Smooth muscle cell (in vitro differentiated cells): ENCODE data around the gene TSGA10IP. TPM values are rescaled to one million over a fixed set of nuclear protein-coding genes. Genes with fewer than 3 reads are reported as not detected.
A peak's percentile ranks its signal among the peaks of the same experiment; 100 is the strongest.

Source experiments
- DNase-seq: peaks from one replicate; lab custom pipeline; 2025; ENCODE audit not compliant: unreplicated experiment; lab: John Stamatoyannopoulos, UW
- H2AFZ ChIP-seq: fragments of 200-600 bp; sonication (generic); 2 replicates; pipeline ENCODE4 v1.6.0; 2016; ENCODE audit warnings: antibody characterized with exemption, low read depth, mild to moderate bottlenecking
- H3F3A ChIP-seq: fragments of 200-600 bp; sonication (generic); 2 replicates; pipeline ENCODE4 v1.6.0; 2017; ENCODE audit warnings: antibody characterized with exemption, low read depth
- H3K27ac ChIP-seq: fragments of 200-600 bp; sonication (generic); 2 replicates; pipeline ENCODE4 v1.5.1; 2016; ENCODE audit warnings: low read depth, mild to moderate bottlenecking
- H3K27me3 ChIP-seq: fragments of 200-600 bp; sonication (generic); 2 replicates; pipeline ENCODE4 v1.6.1; 2016; ENCODE audit warnings: low read depth, mild to moderate bottlenecking
- H3K36me3 ChIP-seq: fragments of 200-600 bp; sonication (generic); 2 replicates; pipeline ENCODE4 v1.5.1; 2016; ENCODE audit warnings: low read depth
- H3K4me1 ChIP-seq: fragments of 200-600 bp; sonication (generic); 2 replicates; pipeline ENCODE4 v1.5.1; 2016; ENCODE audit warnings: low read depth
- H3K4me2 ChIP-seq: fragments of 200-600 bp; sonication (generic); 2 replicates; pipeline ENCODE4 v1.6.0; 2016; ENCODE audit warnings: mild to moderate bottlenecking
- H3K4me3 ChIP-seq: fragments of 200-600 bp; sonication (generic); 2 replicates; pipeline ENCODE4 v1.5.1; 2016; ENCODE audit warnings: mild to moderate bottlenecking
- H3K79me2 ChIP-seq: fragments of 200-600 bp; sonication (generic); 2 replicates; pipeline ENCODE4 v1.6.0; 2016; ENCODE audit warnings: low read depth, mild to moderate bottlenecking
- H3K9ac ChIP-seq: fragments of 200-600 bp; sonication (generic); 2 replicates; pipeline ENCODE4 v1.6.0; 2016; ENCODE audit warnings: low read depth
- H3K9me3 ChIP-seq: fragments of 200-600 bp; sonication (generic); replicated peaks from 2 replicates; pipeline ENCODE4 v1.5.1; 2016; ENCODE audit warnings: low read depth
- H4K20me1 ChIP-seq: fragments of 200-600 bp; sonication (generic); 2 replicates; pipeline ENCODE4 v1.6.0; 2016; ENCODE audit warnings: low read depth
- CTCF ChIP-seq: fragments of 200-600 bp; sonication (generic); IDR thresholded peaks from 2 replicates; pipeline ENCODE4 v1.5.1; 2017; ENCODE audit warnings: borderline replicate concordance, mild to moderate bottlenecking, antibody characterized with exemption; ENCODE audit not compliant: insufficient read depth, poor library complexity, severe bottlenecking
- WGBS: methylation state at CpG from one replicate; pipeline ENCODE4 v1.1.7; 2016; ENCODE audit warnings: low lambda C conversion rate; 5-methylcytosine and 5-hydroxymethylcytosine counted together
- polyA plus RNA-seq: library from polyadenylated mRNA; unstranded; fragments of >200 nt; fragmentation: Nextera tagmentation; extraction: Ambion mirVana; gene quantifications from 2 replicates; pipeline ENCODE4 v1.2.1, GENCODE V29; 2016
- total RNA-seq: library from RNA; depleted of rRNA; stranded (reverse); fragments of >200 nt; gene quantifications from 2 replicates; pipeline ENCODE4 v1.2.3, GENCODE V29; 2014

The TSGA10IP gene
- total and polyA plus RNA-seq, 2 experiments from 2014 or later = 0.27 to 1.5 TPM

DNA sequence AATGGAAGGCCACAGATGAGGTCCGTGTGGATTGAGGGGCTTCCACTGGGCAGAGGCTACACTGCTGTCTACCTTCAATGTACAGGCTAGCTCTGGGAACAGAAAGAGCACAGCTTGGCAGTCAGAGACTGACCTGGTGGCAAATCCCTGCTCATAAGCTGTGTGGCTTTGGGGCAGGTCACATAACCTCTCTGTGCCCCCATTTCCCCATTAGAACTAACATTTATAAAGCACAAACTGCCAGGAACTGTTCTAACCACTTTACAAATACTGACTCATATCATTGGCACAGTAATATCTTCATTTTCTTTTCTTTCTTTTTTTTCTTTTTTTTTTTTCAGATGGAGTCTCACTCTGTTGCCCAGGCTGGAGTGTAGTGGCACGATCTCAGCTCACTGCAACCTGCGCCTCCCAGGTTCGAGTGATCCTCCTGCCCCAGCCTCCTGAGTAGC is 48.2 kb upstream of the TSGA10IP start:
- WGBS = 97% methylated on average over 4 of the region's 4 CpGs
- TF ChIP-seq CTCF = no peak

GRCh38 chr11:65898656-65899355 is 46.5 kb upstream of the TSGA10IP start:
- H4K20me1 ChIP-seq = peaks cover 45% of the 10 kb centered on the region
- H3K27me3 ChIP-seq = no peaks in the 10 kb centered on the region
- no peak for TF ChIP-seq CTCF
- H3K4me1 ChIP-seq = peaks cover 25% of the 10 kb centered on the region
- no peak for DNase-seq
- peaks cover 26% of the 10 kb centered on the region for H3F3A ChIP-seq
- H3K9ac ChIP-seq = peak overlapping the region; percentile 99
- H3K9me3 ChIP-seq = no peaks in the 10 kb centered on the region
- 28% methylated on average over 22 of the region's 28 CpGs for WGBS
- peak overlapping the region; percentile 82 for H3K27ac ChIP-seq
- H3K4me3 ChIP-seq = peak overlapping the region; percentile 89
- H3K4me2 ChIP-seq = peak overlapping the region; percentile 99
- H3K36me3 ChIP-seq = no peaks in the 10 kb centered on the region
- H3K79me2 ChIP-seq = peaks cover 54% of the 10 kb centered on the region
- no peak overlapping the region for H2AFZ ChIP-seq

More for the DNA sequence above, 48.2 kb upstream of the TSGA10IP start:
- Histone ChIP-seq H3K27ac (no peak overlapping the region), H3F3A (peaks cover 21% of the 10 kb centered on the region), H3K4me3 (no peak overlapping the region), H3K9me3 (no peaks in the 10 kb centered on the region), H3K36me3 (no peaks in the 10 kb centered on the region), H3K9ac (no peak overlapping the region), H3K4me2 (no peak overlapping the region), H3K4me1 (peaks cover 15% of the 10 kb centered on the region), H3K79me2 (peaks cover 66% of the 10 kb centered on the region), H2AFZ (no peak overlapping the region), H4K20me1 (peaks cover 57% of the 10 kb centered on the region), H3K27me3 (no peaks in the 10 kb centered on the region)
- DNase-seq = no peak

DNA sequence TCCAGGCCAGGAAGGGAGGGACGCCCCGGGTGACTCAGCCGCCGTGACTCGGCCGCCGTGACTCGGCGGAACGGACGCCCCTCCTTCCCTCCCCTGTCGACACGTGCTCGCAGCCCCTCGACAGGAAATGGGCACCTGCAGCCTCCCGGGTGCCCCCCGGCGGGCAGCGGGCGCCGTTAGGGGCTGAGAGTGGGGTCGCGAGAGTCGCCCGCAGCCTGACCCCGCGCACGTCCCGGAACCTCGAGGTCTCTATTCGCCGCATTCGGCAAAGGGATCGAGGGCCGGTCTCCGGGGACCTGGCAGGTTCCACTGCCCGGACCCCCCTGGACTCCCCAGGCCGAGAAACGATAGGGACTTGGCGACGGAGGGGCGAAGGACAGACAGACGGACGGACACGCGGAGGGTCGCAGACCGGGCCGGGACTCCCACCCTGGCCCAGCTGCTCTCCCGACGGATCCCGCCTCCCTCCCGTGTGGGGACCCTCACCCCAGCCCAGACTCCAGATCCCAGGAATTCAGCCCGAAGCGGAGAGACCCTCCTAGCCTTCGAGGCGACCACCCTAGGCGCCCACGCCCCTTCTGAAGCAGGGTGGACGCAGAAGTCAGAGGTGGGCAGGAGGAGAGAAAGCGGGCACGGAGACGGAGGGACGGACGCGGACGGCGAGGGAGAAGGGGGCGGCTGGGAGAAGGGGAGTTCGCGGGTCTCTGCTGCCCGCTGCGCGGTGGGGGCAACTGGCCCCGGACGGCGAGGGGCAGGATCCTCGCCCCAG is 45.7 kb upstream of the TSGA10IP start:
- WGBS = 2% methylated on average over 68 of the region's 78 CpGs
- Histone ChIP-seq H3K4me3 (peak overlapping the region; percentile 89), H4K20me1 (peaks cover 41% of the 10 kb centered on the region), H3K9ac (peak overlapping the region; percentile 99), H3K79me2 (peaks cover 49% of the 10 kb centered on the region), H3K36me3 (no peaks in the 10 kb centered on the region), H3F3A (peaks cover 26% of the 10 kb centered on the region), H3K27ac (peak overlapping the region; percentile 82), H3K27me3 (no peaks in the 10 kb centered on the region), H3K4me1 (peaks cover 25% of the 10 kb centered on the region), H3K9me3 (no peaks in the 10 kb centered on the region), H2AFZ (no peak overlapping the region), H3K4me2 (peak overlapping the region; percentile 99)
- peak; percentile 4 for TF ChIP-seq CTCF
- peak; percentile 44 for DNase-seq
